GM23248 (cell line): ENCODE data around the gene YTHDF2. TPM values are rescaled to one million over a fixed set of nuclear protein-coding genes. Genes with fewer than 3 reads are reported as not detected.
A peak's percentile ranks its signal among the peaks of the same experiment; 100 is the strongest.
"Not testable (repeated sequence)": the region's sequence is repeated elsewhere in the genome, so short reads cannot be mapped to it uniquely, and the experiment has no call there.

Experiments
- DNase-seq: peaks from one replicate; pipeline ENCODE4 v3.0.0-alpha.2; 2015
- H2AFZ ChIP-seq: fragments of 200-600 bp; sonication (generic); 2 replicates; pipeline ENCODE4 v1.6.1; 2016; ENCODE audit warnings: antibody characterized with exemption
- H3F3A ChIP-seq: fragments of 200-600 bp; sonication (generic); 2 replicates; pipeline ENCODE4 v1.6.1; 2016; ENCODE audit warnings: mild to moderate bottlenecking, antibody characterized with exemption, mixed run types; ENCODE audit not compliant: insufficient read depth
- H3K27ac ChIP-seq: fragments of 200-600 bp; sonication (generic); 2 replicates; pipeline ENCODE4 v1.5.1; 2016; ENCODE audit warnings: mild to moderate bottlenecking
- H3K27me3 ChIP-seq: fragments of 200-600 bp; sonication (generic); replicated peaks from 2 replicates; pipeline ENCODE4 v1.6.1; 2016; ENCODE audit warnings: mild to moderate bottlenecking; ENCODE audit not compliant: insufficient read depth
- H3K36me3 ChIP-seq: fragments of 200-600 bp; sonication (generic); 2 replicates; pipeline ENCODE4 v1.6.1; 2016; ENCODE audit warnings: low read depth, mild to moderate bottlenecking
- H3K4me1 ChIP-seq: fragments of 200-600 bp; sonication (generic); 2 replicates; pipeline ENCODE4 v1.6.1; 2016; ENCODE audit warnings: mild to moderate bottlenecking; ENCODE audit not compliant: insufficient read depth
- H3K4me2 ChIP-seq: fragments of 200-600 bp; sonication (generic); one replicate; pipeline ENCODE4 v1.6.1; 2016; ENCODE audit warnings: mild to moderate bottlenecking; ENCODE audit not compliant: unreplicated experiment
- H3K4me3 ChIP-seq: fragments of 200-600 bp; sonication (generic); 2 replicates; pipeline ENCODE4 v1.5.1; 2016; ENCODE audit warnings: mild to moderate bottlenecking
- H3K79me2 ChIP-seq: fragments of 200-600 bp; sonication (generic); 2 replicates; pipeline ENCODE4 v1.6.1; 2016; ENCODE audit warnings: mild to moderate bottlenecking; ENCODE audit not compliant: insufficient read depth
- H3K9ac ChIP-seq: fragments of 200-600 bp; sonication (generic); 2 replicates; pipeline ENCODE4 v1.6.1; 2016; ENCODE audit warnings: mild to moderate bottlenecking
- H3K9me2 ChIP-seq: fragments of 200-600 bp; sonication (generic); 2 replicates; pipeline ENCODE4 v1.6.1; 2016; ENCODE audit warnings: mixed run types, mild to moderate bottlenecking, moderate library complexity; ENCODE audit not compliant: insufficient read depth
- H3K9me3 ChIP-seq: fragments of 200-600 bp; sonication (generic); one replicate; pipeline ENCODE4 v1.6.1; 2017; ENCODE audit warnings: low read depth
- H4K20me1 ChIP-seq: fragments of 200-600 bp; sonication (generic); 2 replicates; pipeline ENCODE4 v1.6.0; 2016; ENCODE audit not compliant: insufficient read depth
- EZH2 ChIP-seq: fragments of 200-600 bp; sonication (generic); IDR thresholded peaks from 2 replicates; pipeline ENCODE4 v1.6.1; 2018; ENCODE audit warnings: antibody characterized with exemption, mild to moderate bottlenecking; ENCODE audit not compliant: insufficient read depth, poor library complexity, severe bottlenecking
- EZH2phosphoT487 ChIP-seq: fragments of 200-600 bp; sonication (generic); IDR thresholded peaks from 2 replicates; pipeline ENCODE4 v1.6.1; 2018; ENCODE audit warnings: antibody characterized with exemption, moderate library complexity, mild to moderate bottlenecking, low read depth; ENCODE audit not compliant: insufficient read depth
- WGBS, 2 experiments: methylation state at CpG; one replicate each; pipeline ENCODE4 v1.1.6; 2015 to 2017; ENCODE audit warnings: low lambda C conversion rate in 2 of 2, low coverage in 1 of 2; ENCODE audit errors: missing lambda C conversion rate in 2 of 2; 5-methylcytosine and 5-hydroxymethylcytosine counted together
- in situ Hi-C: fragments of 300-500 bp; cut with MboI; formaldehyde crosslinking; loops from 2 replicates; pipeline ENCODE4 v1.15.0; 2020
- polyA plus RNA-seq: library from polyadenylated mRNA; unstranded; fragments of >200 nt; fragmentation: Nextera tagmentation; extraction: Ambion mirVana; gene quantifications from 2 replicates; pipeline ENCODE4 v1.2.1, GENCODE V29; 2016
- total RNA-seq: library from RNA; depleted of rRNA; stranded (reverse); fragments of >200 nt; shearing (Covaris generic); gene quantifications from 2 replicates; pipeline ENCODE4 v1.2.3, GENCODE V29; 2014

The YTHDF2 gene
- total and polyA plus RNA-seq, 2 experiments from 2014 or later = 51.9 to 80.2 TPM

- no peak for DNase-seq
- WGBS, 2 experiments = 98 to 100% methylated on average over 2 to 6 of the region's 6 CpGs
- no peaks in the 10 kb centered on the region for H3K27me3 ChIP-seq
- H3K9me3 ChIP-seq = no peaks in the 10 kb centered on the region
- peaks cover 20% of the 10 kb centered on the region; the same call in 1 of the 2 replicates for H4K20me1 ChIP-seq
- no peak overlapping the region for H3K27ac ChIP-seq
- peaks cover 7% of the 10 kb centered on the region for H3K4me1 ChIP-seq
- no peak overlapping the region for H3K9ac ChIP-seq
- H3K4me2 ChIP-seq = peak overlapping the region; percentile 11
- peaks cover 55% of the 10 kb centered on the region for H3F3A ChIP-seq
- no peak overlapping the region for H3K4me3 ChIP-seq
- peaks cover 100% of the 10 kb centered on the region for H3K79me2 ChIP-seq
- H3K9me2 ChIP-seq = no peaks in the 10 kb centered on the region
- in situ Hi-C loops = no loop called here
- H2AFZ ChIP-seq = no peak overlapping the region
- no peak for TF ChIP-seq EZH2
- TF ChIP-seq EZH2phosphoT487 = no peak
- H3K36me3 ChIP-seq = peaks cover 50% of the 10 kb centered on the region
Measured at GRCh38 chr1:28745653-28746173, 9.0 kb downstream of the YTHDF2 start.

- peaks cover 56% of the 10 kb centered on the region for H3F3A ChIP-seq
- H3K4me3 ChIP-seq = no peak overlapping the region
- 80 to 82% methylated on average over 5 of the region's 5 CpGs for WGBS, 2 experiments
- peaks cover 10% of the 10 kb centered on the region; the same call in 1 of the 2 replicates for H3K36me3 ChIP-seq
- H3K9me3 ChIP-seq = no peaks in the 10 kb centered on the region
- in situ Hi-C loops = no loop called here
- no peaks in the 10 kb centered on the region for H3K9me2 ChIP-seq
- TF ChIP-seq EZH2phosphoT487 = no peak
- TF ChIP-seq EZH2 = no peak
- H3K4me1 ChIP-seq = peaks cover 32% of the 10 kb centered on the region
- H4K20me1 ChIP-seq = peaks cover 25% of the 10 kb centered on the region
- no peak overlapping the region for H3K4me2 ChIP-seq
- peaks cover 100% of the 10 kb centered on the region for H3K79me2 ChIP-seq
- no peaks in the 10 kb centered on the region for H3K27me3 ChIP-seq
- peak overlapping the region; percentile 7; the same call in 1 of the 2 replicates for H3K27ac ChIP-seq
- H2AFZ ChIP-seq = no peak overlapping the region
- DNase-seq = no peak
- no peak overlapping the region for H3K9ac ChIP-seq
Measured at GRCh38 chr1:28750330-28750729, 13.6 kb downstream of the YTHDF2 start.

- in situ Hi-C loops, H3K9me2 ChIP-seq, H3K36me3 ChIP-seq, H3K9me3 ChIP-seq, DNase-seq, H3K27me3 ChIP-seq, H2AFZ ChIP-seq, H3K9ac ChIP-seq: not testable (repeated sequence)
- H4K20me1 ChIP-seq = peaks cover 30% of the 10 kb centered on the region
- H3K4me1 ChIP-seq = peaks cover 37% of the 10 kb centered on the region
- H3K27ac ChIP-seq = peak overlapping the region; percentile 52; the same call in 1 of the 2 replicates
- WGBS, 2 experiments = 82 to 92% methylated on average over 7 to 8 of the region's 8 CpGs
- 0 out of 2 replicates have a peak overlapping the region, but pooled peaks have one; percentile 48 for H3K4me3 ChIP-seq
- H3K4me2 ChIP-seq = peak overlapping the region; percentile 74
- H3F3A ChIP-seq = peaks cover 60% of the 10 kb centered on the region
- peaks cover 100% of the 10 kb centered on the region for H3K79me2 ChIP-seq
Measured at GRCh38 chr1:28750771-28751294, 14.1 kb downstream of the YTHDF2 start.

GRCh38 chr1:28751315-28752060 is 14.7 kb downstream of the YTHDF2 start:
- H2AFZ ChIP-seq = no peak overlapping the region
- WGBS, 2 experiments = 0 to 2% methylated on average over 2 of the region's 2 CpGs
- peak overlapping the region; percentile 52; the same call in 1 of the 2 replicates for H3K27ac ChIP-seq
- H3K4me2 ChIP-seq = peak overlapping the region; percentile 74
- H3K9ac ChIP-seq = no peak overlapping the region
- H3K4me1 ChIP-seq = peaks cover 44% of the 10 kb centered on the region
- H3K36me3 ChIP-seq = peaks cover 4% of the 10 kb centered on the region; the same call in 1 of the 2 replicates
- H3F3A ChIP-seq = peaks cover 56% of the 10 kb centered on the region
- peaks cover 34% of the 10 kb centered on the region for H4K20me1 ChIP-seq
- in situ Hi-C loops = no loop called here
- H3K4me3 ChIP-seq = peak overlapping the region; percentile 48
- H3K9me3 ChIP-seq = no peaks in the 10 kb centered on the region
- TF ChIP-seq EZH2 = no peak
- no peak for TF ChIP-seq EZH2phosphoT487
- H3K9me2 ChIP-seq = no peaks in the 10 kb centered on the region
- H3K79me2 ChIP-seq = peaks cover 100% of the 10 kb centered on the region
- DNase-seq = peak; percentile 79
- H3K27me3 ChIP-seq = no peaks in the 10 kb centered on the region
